Neural cell (in vitro differentiated cells): Measurements from ENCODE around the gene SCART1.

Source experiments
- CTCF ChIP-seq: fragments of 450-650 bp; IDR thresholded peaks from 2 replicates; pipeline ENCODE4 v1.5.1; 2014; ENCODE audit warnings: antibody characterized with exemption, mild to moderate bottlenecking, moderate library complexity; ENCODE audit not compliant: poor library complexity, severe bottlenecking
- EP300 ChIP-seq: fragments of 450-650 bp; conservative IDR thresholded peaks from 2 replicates; pipeline ENCODE4 v1.6.1; 2014; ENCODE audit warnings: antibody characterized with exemption, mild to moderate bottlenecking, moderate library complexity; ENCODE audit not compliant: poor library complexity, severe bottlenecking
- EZH2 ChIP-seq: fragments of 200-600, 300-800 bp; shearing (Covaris generic), sonication (generic); IDR thresholded peaks from 2 replicates; pipeline ENCODE4 v1.6.1; 2014; ENCODE audit warnings: antibody characterized with exemption, low read length, borderline replicate concordance, mild to moderate bottlenecking; ENCODE audit not compliant: insufficient read depth, poor library complexity, severe bottlenecking
- POLR2AphosphoS5 ChIP-seq: IDR thresholded peaks from 2 replicates; pipeline ENCODE4 v1.6.1; 2012
- RAD21 ChIP-seq: fragments of 450-650 bp; conservative IDR thresholded peaks from 2 replicates; pipeline ENCODE4 v1.6.1; 2014; ENCODE audit warnings: antibody characterized with exemption, mild to moderate bottlenecking, moderate library complexity
- REST ChIP-seq: IDR thresholded peaks from 2 replicates; pipeline ENCODE4 v1.6.1; 2012; ENCODE audit warnings: borderline replicate concordance
- SMC3 ChIP-seq: fragments of 450-650 bp; conservative IDR thresholded peaks from 2 replicates; pipeline ENCODE4 v1.6.1; 2014; ENCODE audit warnings: antibody characterized with exemption, mild to moderate bottlenecking, moderate library complexity; ENCODE audit not compliant: poor library complexity
- TAF1 ChIP-seq: IDR thresholded peaks from 2 replicates; pipeline ENCODE4 v1.6.1; 2012; ENCODE audit warnings: low read depth

GRCh38 chr10:133412381-133412711 lies 41.4 kb upstream of the SCART1 start:
- TF ChIP-seq CTCF (no peak), EZH2 (no peak), EP300 (no peak), TAF1 (no peak), RAD21 (no peak), REST (no peak), SMC3 (no peak), POLR2AphosphoS5 (no peak)
